Measurements from ENCODE around the gene OR1M1. TPM values are rescaled to one million over a fixed set of nuclear protein-coding genes. Genes with fewer than 3 reads are reported as not detected.
"Not testable (repeated sequence)": the region's sequence is repeated elsewhere in the genome, so short reads cannot be mapped to it uniquely, and the experiment has no call there.

Gene OR1M1
- not detected in 2 replicates for total RNA-seq (2012; rRNA removed)

GRCh38 chr19:9086761-9087160 is at the start of gene OR1M1:
TSS of gene OR1M1 (plus strand) at chr19:9087061. CDS start at chr19:9093245, 6,184 bp downstream.
- H3K4me2 ChIP-seq (ENCODE audit: low read length), result no peak within 1 kb of the TSS
- H3K9me3 ChIP-seq (replicated peaks; ENCODE audit: low read length), result no peaks in the 10 kb centered on the region
- H3K9ac ChIP-seq (ENCODE audit: low read depth, low read length), result no peak within 1 kb of the TSS
- no peaks in the 10 kb centered on the region for H3K36me3 ChIP-seq (ENCODE audit: insufficient read depth, low read length)
- H3K27me3 ChIP-seq (ENCODE audit: control insufficient read depth, insufficient read depth, low read length), result no peaks in the 10 kb centered on the region
- no peaks in the 10 kb centered on the region for H3K4me1 ChIP-seq (ENCODE audit: control insufficient read depth, insufficient read depth, low read length)
- no peak within 1 kb of the TSS for H3K4me3 ChIP-seq (ENCODE audit: low read length)

GRCh38 chr19:9037400-9038062 is 49.3 kb upstream of the OR1M1 start:
- H3K9me3 ChIP-seq (replicated peaks; ENCODE audit: low read length), result peaks cover 3% of the 10 kb centered on the region

GRCh38 chr19:9039728-9040127 is 47.1 kb upstream of the OR1M1 start:
- Histone ChIP-seq H3K9ac (ENCODE audit: low read depth, low read length) (no peak overlapping the region), H3K4me3 (ENCODE audit: low read length) (no peak overlapping the region), H3K27me3 (ENCODE audit: control insufficient read depth, insufficient read depth, low read length) (no peaks in the 10 kb centered on the region), H3K36me3 (ENCODE audit: insufficient read depth, low read length) (no peaks in the 10 kb centered on the region), H3K4me2 (ENCODE audit: low read length) (no peak overlapping the region), H3K9me3 (replicated peaks; ENCODE audit: low read length) (peaks cover 3% of the 10 kb centered on the region), H3K4me1 (ENCODE audit: control insufficient read depth, insufficient read depth, low read length) (no peaks in the 10 kb centered on the region)

More at GRCh38 chr19:9037400-9038062, 49.3 kb upstream of the OR1M1 start:
- no peaks in the 10 kb centered on the region for H3K36me3 ChIP-seq (ENCODE audit: insufficient read depth, low read length)
- H3K27me3 ChIP-seq (ENCODE audit: control insufficient read depth, insufficient read depth, low read length), result no peaks in the 10 kb centered on the region
- H3K9ac ChIP-seq (ENCODE audit: low read depth, low read length), result no peak overlapping the region
- no peak overlapping the region for H3K4me2 ChIP-seq (ENCODE audit: low read length)
- no peak overlapping the region for H3K4me3 ChIP-seq (ENCODE audit: low read length)
- H3K4me1 ChIP-seq (ENCODE audit: control insufficient read depth, insufficient read depth, low read length), result no peaks in the 10 kb centered on the region

GRCh38 chr19:9040131-9040530 is 46.7 kb upstream of the OR1M1 start:
- no peak overlapping the region for H3K4me3 ChIP-seq (ENCODE audit: low read length)

GRCh38 chr19:9041023-9041422 is 45.8 kb upstream of the OR1M1 start:
- Histone ChIP-seq H3K9me3 (replicated peaks; ENCODE audit: low read length) (no peaks in the 10 kb centered on the region), H3K36me3 (ENCODE audit: insufficient read depth, low read length) (no peaks in the 10 kb centered on the region), H3K9ac (ENCODE audit: low read depth, low read length) (no peak overlapping the region), H3K4me2 (ENCODE audit: low read length) (no peak overlapping the region), H3K4me1 (ENCODE audit: control insufficient read depth, insufficient read depth, low read length) (no peaks in the 10 kb centered on the region), H3K4me3 (ENCODE audit: low read length) (no peak overlapping the region), H3K27me3 (ENCODE audit: control insufficient read depth, insufficient read depth, low read length) (no peaks in the 10 kb centered on the region)

More at GRCh38 chr19:9040131-9040530, 46.7 kb upstream of the OR1M1 start:
- H3K36me3 ChIP-seq (ENCODE audit: insufficient read depth, low read length), result no peaks in the 10 kb centered on the region
- no peak overlapping the region for H3K4me2 ChIP-seq (ENCODE audit: low read length)
- peaks cover 3% of the 10 kb centered on the region for H3K9me3 ChIP-seq (replicated peaks; ENCODE audit: low read length)
- H3K27me3 ChIP-seq (ENCODE audit: control insufficient read depth, insufficient read depth, low read length), result no peaks in the 10 kb centered on the region
- no peak overlapping the region for H3K9ac ChIP-seq (ENCODE audit: low read depth, low read length)
- no peaks in the 10 kb centered on the region for H3K4me1 ChIP-seq (ENCODE audit: control insufficient read depth, insufficient read depth, low read length)

- H3K36me3 ChIP-seq (ENCODE audit: insufficient read depth, low read length), result no peaks in the 10 kb centered on the region
- H3K27me3 ChIP-seq (ENCODE audit: control insufficient read depth, insufficient read depth, low read length), result no peaks in the 10 kb centered on the region
- no peak overlapping the region for H3K4me2 ChIP-seq (ENCODE audit: low read length)
- no peak overlapping the region for H3K9ac ChIP-seq (ENCODE audit: low read depth, low read length)
- no peak overlapping the region for H3K4me3 ChIP-seq (ENCODE audit: low read length)
- no peaks in the 10 kb centered on the region for H3K4me1 ChIP-seq (ENCODE audit: control insufficient read depth, insufficient read depth, low read length)
- H3K9me3 ChIP-seq (replicated peaks; ENCODE audit: low read length), result no peaks in the 10 kb centered on the region
Measured at GRCh38 chr19:9043524-9043923, 43.3 kb upstream of the OR1M1 start.

- H3K27me3 ChIP-seq (ENCODE audit: control insufficient read depth, insufficient read depth, low read length), result no peaks in the 10 kb centered on the region
- no peaks in the 10 kb centered on the region for H3K36me3 ChIP-seq (ENCODE audit: insufficient read depth, low read length)
- no peak overlapping the region for H3K4me3 ChIP-seq (ENCODE audit: low read length)
- no peak overlapping the region for H3K4me2 ChIP-seq (ENCODE audit: low read length)
- H3K9ac ChIP-seq (ENCODE audit: low read depth, low read length), result no peak overlapping the region
- no peaks in the 10 kb centered on the region for H3K9me3 ChIP-seq (replicated peaks; ENCODE audit: low read length)
- H3K4me1 ChIP-seq (ENCODE audit: control insufficient read depth, insufficient read depth, low read length), result no peaks in the 10 kb centered on the region
Measured at GRCh38 chr19:9044449-9044848, 42.4 kb upstream of the OR1M1 start.

GRCh38 chr19:9046694-9047093 is 40.2 kb upstream of the OR1M1 start:
- Histone ChIP-seq H3K36me3 (ENCODE audit: insufficient read depth, low read length) (no peaks in the 10 kb centered on the region), H3K4me1 (ENCODE audit: control insufficient read depth, insufficient read depth, low read length) (no peaks in the 10 kb centered on the region), H3K4me2 (ENCODE audit: low read length) (no peak overlapping the region), H3K27me3 (ENCODE audit: control insufficient read depth, insufficient read depth, low read length) (no peaks in the 10 kb centered on the region), H3K9ac (ENCODE audit: low read depth, low read length) (no peak overlapping the region), H3K9me3 (replicated peaks; ENCODE audit: low read length) (no peaks in the 10 kb centered on the region), H3K4me3 (ENCODE audit: low read length) (no peak overlapping the region)

GRCh38 chr19:9052894-9053293 is 34.0 kb upstream of the OR1M1 start:
- no peaks in the 10 kb centered on the region for H3K27me3 ChIP-seq (ENCODE audit: control insufficient read depth, insufficient read depth, low read length)
- H3K9me3 ChIP-seq (replicated peaks; ENCODE audit: low read length), result peaks cover 6% of the 10 kb centered on the region
- no peak overlapping the region for H3K4me3 ChIP-seq (ENCODE audit: low read length)
- no peaks in the 10 kb centered on the region for H3K4me1 ChIP-seq (ENCODE audit: control insufficient read depth, insufficient read depth, low read length)
- no peak overlapping the region for H3K4me2 ChIP-seq (ENCODE audit: low read length)
- H3K36me3 ChIP-seq (ENCODE audit: insufficient read depth, low read length), result no peaks in the 10 kb centered on the region
- H3K9ac ChIP-seq (ENCODE audit: low read depth, low read length), result no peak overlapping the region

- H3K27me3 ChIP-seq (ENCODE audit: control insufficient read depth, insufficient read depth, low read length); H3K9ac ChIP-seq (ENCODE audit: low read depth, low read length); H3K4me3 ChIP-seq (ENCODE audit: low read length); H3K9me3 ChIP-seq (replicated peaks; ENCODE audit: low read length); H3K4me1 ChIP-seq (ENCODE audit: control insufficient read depth, insufficient read depth, low read length); H3K36me3 ChIP-seq (ENCODE audit: insufficient read depth, low read length); H3K4me2 ChIP-seq (ENCODE audit: low read length): not testable (repeated sequence)
Measured at GRCh38 chr19:9053674-9054073, 33.2 kb upstream of the OR1M1 start.

GRCh38 chr19:9054207-9054606 is 32.7 kb upstream of the OR1M1 start:
- no peaks in the 10 kb centered on the region for H3K36me3 ChIP-seq (ENCODE audit: insufficient read depth, low read length)
- no peaks in the 10 kb centered on the region for H3K4me1 ChIP-seq (ENCODE audit: control insufficient read depth, insufficient read depth, low read length)
- no peak overlapping the region for H3K4me2 ChIP-seq (ENCODE audit: low read length)
- H3K9ac ChIP-seq (ENCODE audit: low read depth, low read length), result no peak overlapping the region
- no peaks in the 10 kb centered on the region for H3K27me3 ChIP-seq (ENCODE audit: control insufficient read depth, insufficient read depth, low read length)
- H3K9me3 ChIP-seq (replicated peaks; ENCODE audit: low read length), result peaks cover 7% of the 10 kb centered on the region
- no peak overlapping the region for H3K4me3 ChIP-seq (ENCODE audit: low read length)

GRCh38 chr19:9054765-9055164 is 32.1 kb upstream of the OR1M1 start:
- H3K27me3 ChIP-seq (ENCODE audit: control insufficient read depth, insufficient read depth, low read length), result no peaks in the 10 kb centered on the region

More at GRCh38 chr19:9054765-9055164, 32.1 kb upstream of the OR1M1 start:
- no peak overlapping the region for H3K4me2 ChIP-seq (ENCODE audit: low read length)
- H3K36me3 ChIP-seq (ENCODE audit: insufficient read depth, low read length), result no peaks in the 10 kb centered on the region
- peaks cover 7% of the 10 kb centered on the region for H3K9me3 ChIP-seq (replicated peaks; ENCODE audit: low read length)
- no peak overlapping the region for H3K9ac ChIP-seq (ENCODE audit: low read depth, low read length)
- H3K4me3 ChIP-seq (ENCODE audit: low read length), result no peak overlapping the region
- H3K4me1 ChIP-seq (ENCODE audit: control insufficient read depth, insufficient read depth, low read length), result no peaks in the 10 kb centered on the region
